ENCODE results near the gene LRRFIP1.
"Not testable (repeated sequence)": the region's sequence is repeated elsewhere in the genome, so short reads cannot be mapped to it uniquely, and the experiment has no call there.

Gene LRRFIP1

GRCh38 chr2:237754182-237754581 lies 126.8 kb downstream of the LRRFIP1 start:
- DNase-seq = no peak

GRCh38 chr2:237754626-237755248 lies 127.3 kb downstream of the LRRFIP1 start:
- DNase-seq = no peak

DNA sequence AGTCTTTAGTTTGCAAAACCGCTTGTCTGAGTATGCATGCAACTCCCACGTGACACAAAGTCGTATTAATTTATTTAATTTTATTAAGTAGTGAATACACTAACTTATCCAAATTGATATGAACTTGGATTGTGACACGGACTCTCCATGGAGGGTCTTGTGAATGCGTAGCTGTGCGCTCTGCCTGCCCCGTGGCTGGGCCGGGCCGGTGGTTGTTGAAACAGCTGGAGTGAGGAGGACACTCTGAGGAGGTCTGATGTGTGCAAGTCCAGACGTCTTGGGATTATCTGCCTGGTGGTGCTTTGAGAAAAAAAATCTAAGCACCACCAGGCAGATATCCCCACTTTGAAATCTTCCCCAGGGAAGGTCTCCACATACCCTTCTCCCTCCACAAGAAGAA lies 130.2 kb downstream of the LRRFIP1 start:
- no peak for DNase-seq

DNA sequence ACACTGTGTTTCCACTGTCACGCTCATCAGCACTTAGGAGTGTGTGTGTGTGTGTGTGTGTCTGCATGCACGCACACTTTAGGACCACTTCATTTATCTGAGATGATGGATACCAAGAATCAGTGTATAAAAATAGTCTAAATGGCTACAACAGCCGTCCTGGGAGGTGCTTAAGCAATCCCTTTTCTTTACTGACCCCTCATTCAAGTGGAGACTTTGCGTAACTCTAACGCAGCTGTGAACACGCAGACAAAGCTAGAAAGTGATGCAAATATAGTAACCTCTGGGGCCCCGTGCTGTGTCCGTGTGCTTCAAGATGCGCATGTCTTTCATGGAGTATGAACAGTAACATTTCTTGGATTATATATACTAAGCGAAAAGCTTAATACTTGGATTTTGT lies 130.8 kb downstream of the LRRFIP1 start:
- no peak for DNase-seq

DNA sequence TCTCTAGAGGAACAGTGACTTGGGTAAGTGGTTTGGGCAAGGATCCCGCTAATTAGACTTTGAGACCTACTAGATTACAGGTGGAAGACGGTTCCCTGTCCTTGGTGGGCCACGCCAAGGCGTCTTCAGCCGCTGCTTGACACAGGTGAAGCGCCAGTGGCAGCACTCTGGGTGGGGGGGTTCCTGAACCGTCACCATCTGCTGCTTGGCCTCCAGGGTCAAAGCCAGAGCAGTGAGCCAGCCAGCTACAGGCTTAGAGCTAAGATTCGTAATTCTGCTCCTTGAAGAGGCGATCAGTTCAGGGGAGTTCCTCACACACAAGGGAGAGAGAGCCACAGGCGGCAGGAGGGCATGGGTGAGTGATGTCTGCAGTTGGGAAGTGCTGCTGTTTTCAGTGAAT lies 131.8 kb downstream of the LRRFIP1 start:
- no peak for DNase-seq

DNA sequence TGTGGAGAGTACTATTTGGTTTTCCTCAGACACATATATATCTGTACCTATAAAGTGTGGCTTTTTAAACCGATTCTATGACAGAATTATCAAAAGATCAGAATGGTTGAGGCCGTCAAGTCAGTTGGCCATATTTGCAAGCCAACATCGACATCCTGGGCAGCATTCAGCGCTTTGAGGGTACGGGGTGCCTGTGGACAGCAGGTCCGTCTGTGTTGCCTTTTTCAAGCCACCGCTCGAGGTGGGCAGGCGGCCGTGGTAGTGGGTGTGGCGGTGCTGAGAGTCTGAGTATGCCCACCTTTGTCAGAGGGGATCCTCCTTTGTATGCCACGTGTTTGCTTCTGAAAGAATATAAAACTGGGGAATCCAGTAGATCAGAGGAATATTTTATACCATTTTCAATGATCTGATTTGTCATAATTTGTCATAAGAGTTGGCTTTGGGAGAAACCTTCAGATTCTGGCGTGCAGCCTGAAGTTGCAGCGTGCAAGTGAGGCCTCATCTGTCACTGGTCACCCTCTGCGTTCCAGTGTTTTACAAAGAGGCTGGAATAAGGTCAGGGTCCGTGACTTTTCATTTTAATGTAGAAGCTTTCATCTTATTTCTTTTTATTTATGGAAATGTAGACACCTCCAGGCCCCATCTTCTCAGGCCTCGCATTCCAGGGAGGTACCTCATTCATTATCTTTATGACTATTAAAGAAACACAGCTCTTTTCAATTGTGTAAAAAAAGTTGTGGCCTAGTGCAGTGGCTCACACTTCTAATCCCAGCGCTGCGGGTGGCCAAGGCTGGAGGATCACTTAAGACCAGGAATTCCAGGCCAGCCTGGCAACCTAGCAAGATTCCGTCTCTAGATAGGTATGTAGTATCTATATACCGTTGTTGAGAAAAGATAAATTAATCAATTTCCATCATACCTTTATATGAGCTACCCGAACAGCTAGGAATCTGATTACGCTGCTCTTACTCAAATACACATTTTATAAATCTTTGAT lies 133.4 kb downstream of the LRRFIP1 start:
- DNase-seq = no peak

DNA sequence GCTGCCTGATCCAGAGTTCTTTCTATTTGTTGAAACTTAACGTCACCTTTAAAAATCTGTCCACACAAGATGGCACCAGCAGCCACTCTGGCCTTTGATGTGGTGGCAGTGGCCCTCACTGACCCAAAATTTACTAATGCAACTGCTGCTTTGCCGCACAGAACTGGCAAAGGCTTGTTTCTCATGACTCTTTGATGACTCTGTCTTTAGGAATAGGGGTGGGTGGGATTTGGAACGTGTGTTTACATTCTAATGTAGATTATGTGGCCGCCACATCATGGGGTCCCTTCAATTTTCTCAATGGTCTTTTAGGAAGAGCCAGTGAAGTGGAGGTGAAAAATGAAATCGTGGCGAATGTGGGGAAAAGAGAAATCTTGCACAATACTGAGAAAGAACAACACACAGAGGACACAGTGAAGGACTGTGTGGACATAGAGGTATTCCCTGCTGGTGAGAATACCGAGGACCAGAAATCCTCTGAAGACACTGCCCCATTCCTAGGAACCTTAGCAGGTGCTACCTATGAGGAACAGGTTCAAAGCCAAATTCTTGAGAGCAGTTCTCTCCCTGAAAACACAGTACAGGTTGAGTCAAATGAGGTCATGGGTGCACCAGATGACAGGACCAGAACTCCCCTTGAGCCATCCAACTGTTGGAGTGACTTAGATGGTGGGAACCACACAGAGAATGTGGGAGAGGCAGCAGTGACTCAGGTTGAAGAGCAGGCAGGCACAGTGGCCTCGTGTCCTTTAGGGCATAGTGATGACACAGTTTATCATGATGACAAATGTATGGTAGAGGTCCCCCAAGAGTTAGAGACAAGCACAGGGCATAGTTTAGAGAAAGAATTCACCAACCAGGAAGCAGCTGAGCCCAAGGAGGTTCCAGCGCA lies 135.2 kb downstream of the LRRFIP1 start:
- not testable (repeated sequence) for DNase-seq

- DNase-seq = no peak
These were observed 136.4 kb downstream of the LRRFIP1 start for GRCh38 chr2:237763812-237764211.

- not testable (repeated sequence) for DNase-seq
These were observed 137.7 kb downstream of the LRRFIP1 start for GRCh38 chr2:237765122-237765521.

DNA sequence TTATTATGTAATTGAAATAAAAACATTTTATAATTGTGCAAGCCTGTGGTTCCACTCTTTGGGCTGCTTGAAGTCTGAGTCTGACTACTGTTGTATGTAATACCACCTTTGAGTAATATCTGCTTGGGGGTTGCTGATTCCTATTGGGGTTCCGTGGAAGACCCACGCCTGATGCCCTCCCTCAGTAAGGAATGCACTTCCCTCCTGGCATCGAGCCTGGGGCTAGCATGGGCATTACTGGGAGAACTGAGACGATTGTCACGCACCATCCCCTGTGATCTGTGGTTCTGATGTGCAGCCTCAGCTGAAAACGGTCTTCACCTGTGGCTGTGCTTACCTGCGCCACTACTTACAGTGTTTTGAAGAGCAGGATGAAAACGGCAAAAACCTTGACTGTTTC lies 138.5 kb downstream of the LRRFIP1 start:
- DNase-seq = no peak

DNA sequence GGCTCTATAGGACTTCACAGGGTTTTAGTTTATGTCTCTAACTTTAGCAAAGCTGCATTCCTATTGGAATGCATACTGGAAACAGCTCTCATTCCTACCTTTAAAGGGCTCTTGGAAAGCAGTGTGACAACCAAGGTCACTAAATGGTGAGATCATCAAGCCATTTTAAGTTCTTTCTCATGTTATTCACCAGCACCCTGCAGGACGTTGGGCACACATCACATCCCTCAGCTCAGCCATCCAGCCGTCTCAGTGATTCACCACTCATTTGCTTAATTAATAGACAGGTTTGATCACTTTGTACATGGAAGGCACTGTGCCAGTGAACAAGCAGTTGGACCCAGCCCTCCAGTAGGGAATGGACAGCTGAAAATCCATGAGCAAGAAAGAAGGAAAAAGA lies 139.0 kb downstream of the LRRFIP1 start:
- no peak for DNase-seq

DNA sequence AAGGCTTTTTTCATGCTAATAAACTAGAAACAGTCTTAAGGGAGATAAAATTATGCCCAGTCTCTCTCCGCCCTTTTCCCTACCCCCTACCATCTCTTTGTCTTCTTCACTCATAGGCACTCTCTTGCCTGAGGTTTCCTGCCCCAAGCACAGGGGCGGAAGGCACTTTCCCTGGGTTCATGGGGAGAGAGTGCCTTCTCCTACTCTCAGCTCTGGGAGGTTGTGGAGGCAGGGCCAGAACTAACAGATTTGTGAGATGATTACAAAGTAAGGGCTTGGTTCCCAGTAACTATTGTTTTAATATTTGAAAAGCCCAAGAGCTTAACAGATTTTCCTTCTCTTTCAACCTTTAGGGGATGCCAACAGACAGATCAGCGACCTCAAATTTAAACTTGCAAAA lies 145.1 kb downstream of the LRRFIP1 start:
- DNase-seq = no peak

DNA sequence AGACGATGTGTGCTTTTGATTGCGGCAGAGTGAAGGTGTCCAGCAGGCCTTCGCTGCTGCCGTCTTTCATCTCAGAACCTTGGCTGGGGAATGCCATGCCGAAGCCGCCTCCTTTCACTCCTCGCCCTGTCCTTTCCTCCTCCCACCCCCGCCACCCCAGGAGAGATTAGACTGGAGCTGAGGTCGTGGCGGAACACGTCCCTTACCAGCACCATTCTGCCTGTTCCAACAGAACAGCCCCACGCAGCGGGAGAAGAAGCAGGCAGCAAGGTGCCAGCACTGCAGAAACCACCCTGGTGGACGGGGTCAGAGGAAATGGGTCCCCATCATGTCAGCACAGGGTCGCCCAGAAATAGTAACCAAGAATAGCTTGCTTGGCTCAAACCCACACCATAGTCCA lies 146.4 kb downstream of the LRRFIP1 start:
- no peak for DNase-seq

- DNase-seq = peak; percentile 74
These were observed 147.6 kb downstream of the LRRFIP1 start for GRCh38 chr2:237774811-237775553.

- no peak for DNase-seq
These were observed 152.1 kb downstream of the LRRFIP1 start for GRCh38 chr2:237779521-237779920.

DNA sequence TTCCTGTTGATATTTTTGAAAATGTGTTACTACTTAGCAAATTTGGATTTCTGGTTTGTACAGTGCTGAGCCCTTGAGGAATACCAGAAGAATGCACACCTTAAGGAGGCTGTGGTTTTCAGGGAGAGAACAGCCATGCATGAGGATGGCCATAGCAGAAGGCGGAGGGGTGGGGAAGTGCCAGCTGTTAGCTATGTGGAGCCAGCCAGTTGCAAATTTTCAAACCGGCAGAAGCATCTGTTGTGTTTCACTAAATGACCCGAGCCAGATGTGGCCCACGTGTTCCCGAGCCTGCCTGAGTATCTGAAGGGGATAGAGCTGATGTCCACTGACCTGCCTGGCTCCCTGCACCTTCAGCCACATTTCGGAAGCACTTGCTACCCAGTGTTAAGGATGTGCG lies 154.8 kb downstream of the LRRFIP1 start:
- DNase-seq = no peak

- DNase-seq = not testable (repeated sequence)
These were observed 156.3 kb downstream of the LRRFIP1 start for GRCh38 chr2:237783678-237784077.

GRCh38 chr2:237786936-237787335 lies 159.5 kb downstream of the LRRFIP1 start:
- no peak for DNase-seq

DNA sequence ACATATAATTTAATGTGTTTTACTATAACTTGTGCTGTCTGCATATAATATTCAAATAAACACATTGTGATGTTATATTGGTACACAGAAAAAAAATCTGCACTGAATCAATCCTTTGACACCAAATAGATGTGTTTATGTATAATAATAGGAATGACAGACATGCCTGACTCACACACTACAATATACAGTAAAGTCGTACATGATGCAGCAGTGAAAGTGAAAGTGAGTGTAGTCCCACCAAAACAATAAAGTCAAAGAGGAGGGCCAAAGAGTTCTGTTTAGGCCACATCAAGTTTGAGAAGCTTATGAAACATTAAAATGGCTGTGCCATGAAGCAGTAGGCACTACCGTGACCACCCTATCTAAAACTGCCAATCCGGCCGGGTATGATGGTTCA lies 163.0 kb downstream of the LRRFIP1 start:
- DNase-seq = no peak

- DNase-seq = no peak
These were observed 164.8 kb downstream of the LRRFIP1 start for GRCh38 chr2:237791977-237792727.

DNA sequence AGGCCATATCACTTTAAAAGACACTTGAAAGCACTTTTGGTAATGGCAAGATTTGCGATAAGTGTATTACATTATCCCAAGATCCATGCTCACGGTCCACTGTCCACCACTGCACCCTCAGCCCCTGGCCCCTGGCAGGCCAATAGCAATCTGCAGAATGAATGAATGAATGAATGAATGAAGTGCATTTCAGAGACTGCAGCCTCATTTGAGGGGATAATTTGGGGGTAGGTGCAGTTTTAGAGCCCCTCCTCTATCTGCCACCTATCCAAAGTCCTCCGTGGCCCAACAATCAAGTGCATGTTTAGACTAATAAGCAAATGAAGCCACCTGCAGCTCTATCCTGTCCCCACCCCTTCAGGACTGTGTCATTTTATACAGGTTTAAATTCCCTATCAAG lies 169.9 kb downstream of the LRRFIP1 start:
- no peak for DNase-seq

Measured in NCI-H774 (cell line).